Measurements from ENCODE around the gene BAX.

DNA sequence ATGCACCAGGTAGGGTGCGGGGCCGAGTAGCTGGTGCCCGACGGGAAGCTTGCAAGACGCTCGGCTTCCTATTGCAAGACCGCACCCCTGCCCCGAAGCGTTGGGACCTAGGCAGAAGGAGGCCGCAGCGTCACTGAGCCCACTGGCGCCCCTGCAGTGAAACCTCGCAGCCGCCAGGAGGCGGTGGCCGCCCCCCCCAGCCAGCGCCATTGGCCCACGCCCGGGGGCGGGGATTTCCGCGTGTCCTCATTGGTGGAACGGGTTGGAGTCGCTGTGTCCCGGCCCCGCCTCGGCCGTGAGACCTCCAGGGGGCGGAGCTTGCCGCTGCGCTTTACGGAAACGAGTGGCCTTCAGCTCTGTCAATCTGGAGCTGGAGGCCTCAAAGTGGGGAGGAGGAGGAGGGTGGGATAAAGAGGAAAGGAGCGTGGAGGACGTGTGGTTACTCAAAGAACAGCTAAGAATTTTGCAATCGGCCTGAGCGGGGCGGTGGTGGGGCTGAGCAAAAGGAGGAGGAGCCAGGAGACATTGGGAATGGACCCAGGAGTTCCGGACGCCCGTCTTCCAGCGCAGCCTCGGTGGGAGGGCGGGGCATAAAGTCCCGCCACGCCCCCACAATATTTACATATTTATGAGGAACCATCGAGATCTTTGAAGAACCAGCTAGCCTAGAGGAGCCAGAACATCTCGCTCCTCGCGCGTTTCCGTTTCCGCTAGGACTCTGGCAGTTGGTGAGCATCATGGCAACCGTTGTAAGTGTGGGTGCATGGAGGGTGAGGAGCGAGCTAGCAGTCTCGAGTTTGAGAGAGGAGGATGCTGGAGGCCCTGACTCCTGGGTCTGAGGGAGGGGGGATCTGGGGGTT, 38.7 kb downstream of the BAX start, which contains the start of the genes GYS1 and RUVBL2:
- TF ChIP-seq JUND (IDR thresholded peaks at IDR 0.05) (peak in 1 of 2 donors; percentile 20), EGR1 (IDR thresholded peaks at IDR 0.05; ENCODE audit: low read depth in 2 of 2) (peak; percentile 15 to 31)
- TF ChIP-seq, protein P1, sequence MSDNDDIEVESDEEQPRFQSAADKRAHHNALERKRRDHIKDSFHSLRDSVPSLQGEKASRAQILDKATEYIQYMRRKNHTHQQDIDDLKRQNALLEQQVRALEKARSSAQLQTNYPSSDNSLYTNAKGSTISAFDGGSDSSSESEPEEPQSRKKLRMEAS (IDR thresholded peaks at IDR 0.05) = peak; percentile 79
- TF ChIP-seq, protein P2, sequence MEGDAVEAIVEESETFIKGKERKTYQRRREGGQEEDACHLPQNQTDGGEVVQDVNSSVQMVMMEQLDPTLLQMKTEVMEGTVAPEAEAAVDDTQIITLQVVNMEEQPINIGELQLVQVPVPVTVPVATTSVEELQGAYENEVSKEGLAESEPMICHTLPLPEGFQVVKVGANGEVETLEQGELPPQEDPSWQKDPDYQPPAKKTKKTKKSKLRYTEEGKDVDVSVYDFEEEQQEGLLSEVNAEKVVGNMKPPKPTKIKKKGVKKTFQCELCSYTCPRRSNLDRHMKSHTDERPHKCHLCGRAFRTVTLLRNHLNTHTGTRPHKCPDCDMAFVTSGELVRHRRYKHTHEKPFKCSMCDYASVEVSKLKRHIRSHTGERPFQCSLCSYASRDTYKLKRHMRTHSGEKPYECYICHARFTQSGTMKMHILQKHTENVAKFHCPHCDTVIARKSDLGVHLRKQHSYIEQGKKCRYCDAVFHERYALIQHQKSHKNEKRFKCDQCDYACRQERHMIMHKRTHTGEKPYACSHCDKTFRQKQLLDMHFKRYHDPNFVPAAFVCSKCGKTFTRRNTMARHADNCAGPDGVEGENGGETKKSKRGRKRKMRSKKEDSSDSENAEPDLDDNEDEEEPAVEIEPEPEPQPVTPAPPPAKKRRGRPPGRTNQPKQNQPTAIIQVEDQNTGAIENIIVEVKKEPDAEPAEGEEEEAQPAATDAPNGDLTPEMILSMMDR (IDR thresholded peaks at IDR 0.05; ENCODE audit: low read depth, low read length, missing input control) = peak; percentile 94

Data from liver (tissue), 3 donors.